GM19043 (cell line): ENCODE measurements around the gene USP32.
A peak's percentile ranks its signal among the peaks of the same experiment; 100 is the strongest.

Experiments
- ATAC-seq: cut with Tn5 transposase; IDR thresholded peaks from one replicate; pipeline ENCODE4 v1.9.1; 2021; ENCODE audit warnings: low read depth; ENCODE audit not compliant: unreplicated experiment

The USP32 gene

DNA sequence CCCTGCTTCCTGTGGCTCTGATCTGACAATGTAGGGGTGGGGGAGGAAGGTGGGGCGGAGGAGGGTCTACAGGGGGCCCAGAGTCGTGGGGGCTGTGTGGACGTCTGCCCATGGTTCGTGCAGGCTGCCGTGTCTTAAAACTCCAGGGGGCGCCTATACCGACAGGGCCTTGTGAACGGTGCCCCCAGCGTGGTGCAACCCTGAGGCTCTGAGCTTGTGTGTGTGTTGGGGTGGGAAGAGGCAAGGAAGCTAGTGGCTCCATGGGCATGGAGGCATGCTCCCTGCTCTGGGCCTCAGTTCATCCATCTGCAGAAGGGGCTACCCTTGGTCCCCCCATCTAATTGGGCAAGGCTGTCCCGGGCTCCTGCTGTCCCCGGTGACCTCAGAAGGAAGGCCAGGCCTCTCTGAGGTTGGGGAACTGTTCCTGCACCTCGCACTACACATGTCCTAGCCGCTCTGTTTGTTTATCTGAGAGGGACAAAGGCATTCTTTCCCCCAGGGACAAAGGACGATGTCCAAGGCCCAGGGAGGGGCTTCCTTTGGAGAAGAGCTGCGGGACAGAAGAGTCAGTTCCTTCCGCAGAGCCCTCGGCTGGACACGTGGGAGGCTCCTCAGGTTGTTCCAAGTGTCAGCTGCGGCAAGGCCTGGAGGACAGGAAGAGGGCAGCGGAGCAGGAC is 228.7 kb downstream of the USP32 start:
- ATAC-seq = no peak

- no peak for ATAC-seq
Observed at GRCh38 chr17:60161598-60162330, 230.2 kb downstream of the USP32 start.

DNA sequence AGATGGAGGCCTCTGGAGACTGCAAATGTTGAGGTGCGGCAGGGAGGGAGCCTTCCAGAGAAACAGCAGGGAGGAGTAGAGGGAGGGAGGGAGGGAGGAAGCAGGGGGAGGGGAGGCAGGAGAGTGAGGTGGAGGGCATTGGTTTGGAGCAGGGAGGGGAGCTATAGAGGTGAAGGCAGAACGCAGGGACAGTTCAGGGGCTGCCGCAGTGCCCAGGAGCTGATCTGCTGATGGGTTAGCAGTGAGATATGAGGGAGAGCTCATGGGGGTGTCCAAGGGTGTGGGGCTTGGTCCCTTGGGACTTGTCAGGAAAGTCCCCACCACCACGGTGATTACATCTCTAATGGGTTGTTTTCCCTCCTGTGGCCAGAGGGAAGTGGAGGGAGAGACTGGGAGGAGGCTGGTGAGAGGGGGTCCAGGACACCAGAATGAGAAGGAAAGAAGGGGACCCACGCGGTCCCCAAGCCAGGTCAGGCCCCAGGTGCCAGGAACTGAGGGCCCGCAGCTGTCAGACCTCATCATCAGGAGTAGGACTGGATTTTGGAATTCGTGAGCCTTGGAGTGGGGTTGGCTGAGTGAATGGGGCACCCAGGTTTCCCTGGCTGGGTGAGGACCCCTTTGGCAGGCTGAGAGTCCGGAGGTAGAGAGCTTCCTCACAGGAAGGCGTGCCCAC is 231.0 kb downstream of the USP32 start:
- ATAC-seq = no peak

GRCh38 chr17:60159479-60159866 is 232.5 kb downstream of the USP32 start:
- ATAC-seq = no peak

GRCh38 chr17:60158751-60159478 is 233.0 kb downstream of the USP32 start:
- no peak for ATAC-seq

DNA sequence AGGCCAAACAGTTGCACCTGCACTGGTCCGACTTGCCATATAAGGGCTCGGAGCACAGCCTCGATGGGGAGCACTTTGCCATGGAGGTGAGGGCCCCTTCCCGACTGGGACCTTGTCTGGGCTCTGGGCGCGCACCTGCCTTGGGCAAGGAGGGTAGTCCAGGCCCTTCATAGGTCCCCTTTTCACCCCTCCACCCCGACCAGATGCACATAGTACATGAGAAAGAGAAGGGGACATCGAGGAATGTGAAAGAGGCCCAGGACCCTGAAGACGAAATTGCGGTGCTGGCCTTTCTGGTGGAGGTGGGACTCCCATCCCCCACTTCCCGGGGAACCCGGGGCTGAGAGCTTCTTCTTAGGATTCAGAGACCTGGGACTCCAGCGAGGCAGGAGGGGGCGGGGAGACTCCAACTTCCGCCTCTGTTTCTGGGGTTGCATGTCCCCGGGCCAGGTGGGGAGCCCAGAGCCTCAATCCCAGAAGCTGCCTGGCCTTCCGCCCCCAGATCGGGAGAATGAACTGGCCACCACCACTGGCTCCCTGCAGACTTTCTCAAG is 234.4 kb downstream of the USP32 start:
- ATAC-seq = no peak

- ATAC-seq = no peak
Observed at GRCh38 chr17:60156746-60157145, 235.2 kb downstream of the USP32 start.

GRCh38 chr17:60155815-60156214 is 236.1 kb downstream of the USP32 start:
- ATAC-seq = no peak

DNA sequence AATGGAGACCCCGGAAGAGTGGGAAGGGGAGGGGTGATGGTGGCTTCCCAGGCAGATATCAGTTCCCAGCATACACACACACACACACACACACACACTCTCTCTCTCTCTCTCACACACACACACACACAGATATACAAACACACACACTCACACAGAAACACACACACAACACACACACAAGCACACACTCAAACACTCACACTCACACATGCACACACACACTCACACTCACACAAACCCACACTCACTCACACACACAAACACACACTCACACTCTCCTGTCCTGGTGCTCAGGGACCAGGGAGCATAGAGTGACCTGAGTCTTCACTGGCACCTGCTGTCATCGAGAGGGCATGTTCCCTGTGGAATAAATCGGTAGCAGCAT is 236.5 kb downstream of the USP32 start:
- ATAC-seq = no peak

DNA sequence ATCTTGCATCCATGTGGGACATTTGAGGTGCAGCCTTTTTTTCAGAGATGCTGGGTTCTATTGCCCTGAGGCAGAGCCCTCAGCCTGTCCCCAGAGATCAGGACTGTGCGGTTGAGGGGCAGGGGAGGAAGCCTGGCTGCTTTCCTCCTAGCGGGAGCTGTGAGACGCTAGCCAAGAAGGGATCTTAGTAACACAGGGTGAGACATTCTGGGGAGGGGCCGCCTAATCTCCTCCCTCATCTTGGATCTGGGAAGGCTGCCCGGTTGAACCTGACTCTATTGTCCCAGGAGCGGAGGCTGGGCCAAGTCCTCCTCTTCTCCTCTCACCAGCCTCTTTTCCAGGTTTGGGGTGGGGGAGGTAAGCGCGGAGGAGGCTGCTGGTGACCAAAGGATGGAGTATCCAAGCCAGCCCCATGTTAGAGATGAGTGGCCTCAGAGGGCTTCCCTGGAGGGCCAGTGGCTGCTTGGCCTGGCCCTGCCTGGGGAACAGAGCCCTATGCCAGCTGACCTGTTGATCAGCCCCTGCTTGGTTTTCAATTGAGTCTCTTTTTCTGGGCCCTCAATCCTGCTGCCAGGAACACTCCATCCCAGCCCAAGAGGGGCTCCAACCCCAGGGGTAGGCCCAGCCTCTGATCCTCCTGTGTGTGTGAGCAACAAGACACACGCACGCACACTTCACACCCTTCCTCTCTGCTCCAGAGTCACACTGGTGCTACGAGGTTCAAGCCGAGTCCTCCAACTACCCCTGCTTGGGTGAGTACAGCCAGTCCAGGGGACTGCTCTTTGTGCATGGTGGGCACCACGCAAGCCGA is 237.1 kb downstream of the USP32 start:
- no peak for ATAC-seq

- ATAC-seq = no peak
Observed at GRCh38 chr17:60153606-60154390, 238.1 kb downstream of the USP32 start.

DNA sequence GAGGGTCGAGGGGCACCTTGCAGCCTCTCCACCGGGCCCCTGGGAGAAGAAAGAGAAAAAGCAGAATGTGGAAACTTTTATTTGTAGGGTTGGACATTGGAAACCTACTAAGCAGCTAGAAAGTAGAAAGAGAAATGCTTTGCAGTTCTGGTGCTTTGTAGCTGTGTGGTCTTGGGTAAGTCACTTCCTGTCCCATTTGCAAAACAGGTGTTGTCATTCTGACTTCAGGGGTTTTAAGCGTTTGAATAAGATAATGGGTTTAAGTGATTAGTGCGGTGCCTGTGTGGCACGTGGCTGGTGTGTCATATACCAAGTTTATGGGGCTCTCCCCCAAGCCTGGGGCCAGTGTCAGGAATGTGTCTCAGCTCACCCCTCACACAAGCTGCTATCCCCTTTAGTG is 240.6 kb downstream of the USP32 start:
- ATAC-seq = peak; percentile 70

DNA sequence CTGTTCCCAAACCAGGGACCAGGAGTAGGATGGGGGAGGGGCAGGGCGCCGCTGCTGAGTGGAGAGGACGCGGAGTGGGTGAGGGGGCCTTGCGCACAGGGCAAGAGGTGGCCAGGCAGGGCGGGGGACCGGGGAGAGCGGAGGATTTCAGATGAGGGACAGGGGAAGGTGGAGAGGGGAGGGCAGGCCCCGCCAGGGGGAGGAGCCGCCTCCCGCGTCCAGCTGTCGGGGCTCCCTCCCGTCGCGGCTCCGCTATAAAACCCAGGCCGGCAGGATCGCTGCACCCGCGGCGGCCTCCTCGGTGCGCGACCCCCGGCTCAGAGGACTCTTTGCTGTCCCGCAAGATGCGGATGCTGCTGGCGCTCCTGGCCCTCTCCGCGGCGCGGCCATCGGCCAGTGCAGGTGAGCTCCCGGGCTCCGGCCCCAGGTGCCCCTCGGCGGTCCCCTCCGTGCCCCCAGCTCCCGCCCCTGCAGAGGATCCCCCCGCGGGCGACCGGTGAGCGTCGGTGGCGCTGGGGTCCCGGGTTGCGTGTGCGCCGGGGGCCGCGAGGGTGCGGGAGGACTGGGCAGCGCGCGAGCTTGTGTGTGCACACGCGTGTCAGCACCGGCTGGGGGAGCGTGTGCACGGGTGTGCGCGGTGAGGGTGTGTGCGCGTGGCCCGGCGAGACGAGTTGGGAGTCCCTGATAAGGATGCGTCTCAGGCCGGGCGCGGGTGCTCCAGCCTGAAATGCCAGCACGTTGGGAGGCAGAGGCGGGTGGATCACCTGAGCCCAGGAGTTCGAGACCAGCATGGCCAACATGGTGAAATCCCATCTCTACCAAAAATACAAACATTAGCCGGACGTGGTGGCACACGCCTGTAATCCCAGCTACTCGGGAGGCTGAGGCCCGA is 242.0 kb downstream of the USP32 start, which contains the start of gene CA4:
Gene CA4 (plus strand): TSS at position 283 of the 892 bp plus-strand sequence. CDS start 62 bp downstream, at position 345.
- no peak for ATAC-seq

DNA sequence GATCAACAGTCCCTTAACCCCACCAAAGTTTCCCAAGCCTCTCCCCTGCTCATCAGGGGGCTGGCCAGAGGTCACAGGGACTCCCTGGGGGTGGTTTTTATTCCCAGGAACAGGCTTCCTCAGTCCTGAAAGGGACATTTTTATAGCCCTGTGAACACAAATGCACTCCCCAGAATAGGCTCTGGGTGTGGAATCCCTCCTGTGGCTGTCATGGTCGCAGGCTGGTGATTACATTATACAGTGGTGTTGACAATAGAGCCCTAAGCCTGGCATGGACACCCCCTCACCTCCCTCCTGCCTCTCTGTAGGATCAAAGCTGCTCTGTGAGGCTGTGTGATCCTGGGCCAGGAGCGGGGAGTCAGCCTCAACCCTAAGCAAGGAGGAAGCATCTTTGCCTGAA is 243.6 kb downstream of the USP32 start:
- ATAC-seq = no peak

DNA sequence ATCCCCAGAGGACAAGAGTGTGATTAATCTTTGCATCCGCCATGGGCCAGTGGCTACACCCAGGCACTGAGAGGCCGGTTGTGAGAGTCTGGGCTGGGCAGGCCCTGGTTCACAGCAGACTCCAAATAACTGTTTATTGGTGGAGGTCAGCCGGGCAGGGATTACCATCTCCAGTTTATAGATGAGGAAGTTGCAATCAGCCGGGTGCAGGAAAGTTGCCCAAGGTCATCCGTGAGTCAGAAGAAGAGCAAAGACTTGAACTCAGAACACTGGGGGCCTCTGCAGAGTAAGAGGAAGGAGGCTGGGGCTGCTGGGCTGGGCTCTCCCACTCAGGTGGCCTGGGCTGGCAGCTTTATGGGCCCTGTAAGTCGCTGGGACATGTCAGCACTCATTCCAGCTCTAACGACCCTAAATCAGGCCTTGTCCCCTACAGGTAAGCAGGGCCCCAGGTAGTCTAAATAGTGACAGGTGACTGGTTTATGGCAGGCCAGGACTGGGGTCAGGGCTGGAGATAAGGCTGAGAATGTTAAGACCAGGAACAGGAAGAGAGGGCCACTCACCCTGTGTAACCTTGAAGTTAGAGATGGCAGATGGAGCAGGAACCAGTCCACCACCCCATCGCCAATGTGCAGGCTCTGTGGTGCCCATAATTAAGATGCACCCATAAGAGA is 244.2 kb downstream of the USP32 start:
- ATAC-seq = no peak

DNA sequence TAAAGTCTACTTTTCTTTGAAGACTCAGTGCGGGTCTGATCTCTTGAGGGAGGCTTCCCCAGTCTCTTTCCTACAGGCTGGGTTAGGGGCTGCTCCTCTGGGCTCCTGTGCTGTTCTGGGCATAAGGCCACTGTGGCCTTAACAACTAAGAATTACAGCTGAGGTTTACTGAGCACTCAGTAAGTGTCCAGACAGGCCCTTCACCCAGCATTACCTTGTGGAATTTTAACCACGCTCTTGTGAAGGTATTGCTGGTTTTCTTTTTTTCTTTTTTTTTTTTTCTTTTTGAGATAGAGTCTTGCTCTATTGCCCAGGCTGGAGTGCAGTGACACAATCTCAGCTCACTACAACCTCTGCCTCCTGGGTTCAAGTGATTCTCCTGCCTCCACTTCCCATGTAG is 245.7 kb downstream of the USP32 start:
- ATAC-seq = no peak
